Measurements from ENCODE around the gene GPR21. TPM values are rescaled to one million over a fixed set of nuclear protein-coding genes. Genes with fewer than 3 reads are reported as not detected.

Gene GPR21
- total and polyA plus RNA-seq, 2 of the 13 experiments (the other 11 are each of a cell fraction or from before 2014, with no cell fraction given), result 0.29 to 0.32 TPM

- ChIA-PET CTCF (ENCODE audit: low intra/inter-chr PET ratio, low total read pairs) (no interaction called here), POLR2A (no interaction called here)
- intact Hi-C loops (cut with micrococcal nuclease; ENCODE audit: unreplicated experiment), result no loop called here
- H4K20me1 ChIP-seq (ENCODE audit: insufficient read depth, low read length), result no peaks in the 10 kb centered on the region
- H3K27ac ChIP-seq (ENCODE audit: extremely low read length, insufficient read depth, low read length), result no peak overlapping the region
- DNase-seq (ENCODE audit: low spot score) (no peak), ATAC-seq (no peak), FAIRE-seq (no peak)
- in situ Hi-C loops (cut with HindIII; ENCODE audit: extremely low pct_ligation_motif_present, low pct_unique_long_range_greater_than_20kb), result no loop called here
- no peak overlapping the region for H3K9ac ChIP-seq (ENCODE audit: insufficient read depth, low read depth, low read length)
- H3K4me3 ChIP-seq (replicated peaks in 1 of 3; ENCODE audit: insufficient read depth in 1 of 3, low read depth in 2 of 3, low read length in 3 of 3), result no peak overlapping the region
- H3K4me2 ChIP-seq (ENCODE audit: low read depth, low read length), result no peak overlapping the region
- H2AFZ ChIP-seq (ENCODE audit: low read length), result no peak overlapping the region
- H3K4me1 ChIP-seq (ENCODE audit: insufficient read depth, low read length), result no peaks in the 10 kb centered on the region
- H3K9me3 ChIP-seq (ENCODE audit: low read length), result no peaks in the 10 kb centered on the region
- TF ChIP-seq ZNF205 (CRISPR knock-in tag; IDR thresholded peaks at IDR 0.05) (no peak), ZNF780A (CRISPR knock-in tag; IDR thresholded peaks at IDR 0.05) (no peak), ZNF263 (CRISPR knock-in tag; IDR thresholded peaks at IDR 0.05) (no peak), NR3C1 (CRISPR knock-in tag; IDR thresholded peaks at IDR 0.05) (no peak), CBX1 (IDR thresholded peaks at IDR 0.05; ENCODE audit: low read depth) (no peak), ZNF687 (CRISPR knock-in tag; IDR thresholded peaks at IDR 0.05) (no peak), FIP1L1 (IDR thresholded peaks at IDR 0.05; ENCODE audit: borderline replicate concordance, insufficient read depth, low read depth, low read length) (no peak)
- H3K79me2 ChIP-seq (ENCODE audit: insufficient read depth, low read length), result no peaks in the 10 kb centered on the region
- H3K36me3 ChIP-seq (replicated peaks in 1 of 2; ENCODE audit: control insufficient read depth in 1 of 2, insufficient read depth in 2 of 2, low read length in 2 of 2), result peaks cover 0 to 47% of the 10 kb centered on the region in 2 experiments; a peak in 4 of 5 replicates
- 98% methylated on average over 3 of the region's 3 CpGs for WGBS (ENCODE audit: low lambda C conversion rate)
- no TSS peak for BruUV-seq (replicated peaks)
- H3K27me3 ChIP-seq (ENCODE audit: control insufficient read depth in 1 of 2, insufficient read depth in 2 of 2, low read length in 2 of 2), result no peaks in the 10 kb centered on the region
Measured at GRCh38 chr9:123069010-123069481, 35.6 kb downstream of the GPR21 start.
